Stimulated activated CD4-positive, alpha-beta T cell treated with anti-CD3 and anti-CD28 coated beads, Interleukin-2, amount 100 ng/mL, for 4 hours (primary cell): ENCODE data around the gene TLK1.
"Not testable (repeated sequence)": the region's sequence is repeated elsewhere in the genome, so short reads cannot be mapped to it uniquely, and the experiment has no call there.

ENCODE experiments used
- DNase-seq: peaks from one replicate; pipeline ENCODE4 v3.0.0-alpha.2; 2020; ENCODE audit warnings: low read depth

TLK1 gene

GRCh38 chr2:171081649-171082111 is 79.0 kb downstream of the TLK1 start:
- no peak for DNase-seq

GRCh38 chr2:171080607-171081006 is 80.1 kb downstream of the TLK1 start:
- no peak for DNase-seq

- not testable (repeated sequence) for DNase-seq
These were observed 84.3 kb downstream of the TLK1 start for GRCh38 chr2:171076422-171076821.

GRCh38 chr2:171072164-171072563 is 88.5 kb downstream of the TLK1 start:
- DNase-seq: no peak

GRCh38 chr2:171069286-171069956 is 91.3 kb downstream of the TLK1 start:
- no peak for DNase-seq

- no peak for DNase-seq
These were observed 94.6 kb downstream of the TLK1 start for GRCh38 chr2:171066110-171066509.

GRCh38 chr2:171057575-171057974 is 103.1 kb downstream of the TLK1 start:
- no peak for DNase-seq

- no peak for DNase-seq
These were observed 104.4 kb downstream of the TLK1 start for GRCh38 chr2:171056307-171056706.

GRCh38 chr2:171049691-171050090 is 111.0 kb downstream of the TLK1 start:
- no peak for DNase-seq

GRCh38 chr2:171046048-171046560 is 114.6 kb downstream of the TLK1 start:
- no peak for DNase-seq

GRCh38 chr2:171044416-171044815 is 116.3 kb downstream of the TLK1 start:
- DNase-seq: no peak

GRCh38 chr2:171042253-171042969 is 118.3 kb downstream of the TLK1 start:
- no peak for DNase-seq

GRCh38 chr2:171036532-171036931 is 124.2 kb downstream of the TLK1 start:
- no peak for DNase-seq

GRCh38 chr2:171034315-171034714 is 126.4 kb downstream of the TLK1 start:
- DNase-seq: no peak

GRCh38 chr2:171025214-171025613 is 135.5 kb downstream of the TLK1 start:
- DNase-seq: no peak

GRCh38 chr2:171018522-171018921 is 142.2 kb downstream of the TLK1 start:
- no peak for DNase-seq

- DNase-seq: no peak
These were observed 144.6 kb downstream of the TLK1 start for GRCh38 chr2:171016125-171016524.

- DNase-seq: no peak
These were observed 146.8 kb downstream of the TLK1 start for GRCh38 chr2:171013851-171014250.

GRCh38 chr2:171009386-171009785 is 151.3 kb downstream of the TLK1 start:
- no peak for DNase-seq

- DNase-seq: no peak
These were observed 152.0 kb downstream of the TLK1 start for GRCh38 chr2:171008550-171009205.

GRCh38 chr2:171004833-171005232 is 155.9 kb downstream of the TLK1 start:
- no peak for DNase-seq

- DNase-seq: no peak
These were observed 156.3 kb downstream of the TLK1 start for GRCh38 chr2:171004363-171004762.

- DNase-seq: no peak
These were observed 161.0 kb downstream of the TLK1 start for GRCh38 chr2:170999654-171000053.
